T-helper 17 cell (primary cell): Measurements from ENCODE around the gene DIAPH3. TPM values are rescaled to one million over a fixed set of nuclear protein-coding genes. Genes with fewer than 3 reads are reported as not detected.

Experiments used
- ATAC-seq: fragments of 150-1000 bp; cut with Tn5 transposase; 2 replicates; pipeline ENCODE4 v1.10.0; 2021; ENCODE audit warnings: mild to moderate bottlenecking, moderate library complexity
- DNase-seq, 3 donors: peaks; one replicate each; pipeline versions ENCODE4 v3.0.0 to v3.0.0-alpha.2; 2020 to 2021
- H3K9me3 ChIP-seq: one replicate; pipeline ENCODE4 v1.7.0; 2013; ENCODE audit warnings: low read length, mild to moderate bottlenecking; ENCODE audit not compliant: control insufficient read depth, poor library complexity, severe bottlenecking
- H3K27ac Mint-ChIP-seq: one replicate; pipeline ENCODE4 v1.8.0; 2022; ENCODE audit warnings: mild to moderate bottlenecking, moderate library complexity, mixed read lengths
- H3K27me3 Mint-ChIP-seq: one replicate; pipeline ENCODE4 v1.8.0; 2022; ENCODE audit warnings: mixed read lengths
- H3K36me3 Mint-ChIP-seq: one replicate; pipeline ENCODE4 v1.8.0; 2022; ENCODE audit warnings: low read depth, mixed read lengths
- H3K4me1 Mint-ChIP-seq: one replicate; pipeline ENCODE4 v1.8.0; 2022; ENCODE audit warnings: mild to moderate bottlenecking, mixed read lengths
- H3K4me3 Mint-ChIP-seq: one replicate; pipeline ENCODE4 v1.8.0; 2022; ENCODE audit warnings: mild to moderate bottlenecking, moderate library complexity, mixed read lengths
- total RNA-seq, 4 donors: library from RNA in 2 of 4; stranded (reverse) in 2 of 4; gene quantifications; one replicate each; pipeline ENCODE4 v1.2.3 and lab custom pipeline; 2022 to 2026

DIAPH3 gene
- total RNA-seq, 2 donors from 2014 or later, result 0.42 TPM; not detected in 1

GRCh38 chr13:60170414-60170813 lies 6.7 kb upstream of the DIAPH3 start:
- Mint-ChIP-seq H3K36me3 (no peaks in the 10 kb centered on the region), H3K4me3 (no peak overlapping the region)

GRCh38 chr13:60169239-60170031 lies 5.7 kb upstream of the DIAPH3 start:
- Mint-ChIP-seq H3K27ac (no peak overlapping the region), H3K4me1 (peaks cover 10% of the 10 kb centered on the region), H3K36me3 (no peaks in the 10 kb centered on the region), H3K4me3 (no peak overlapping the region), H3K27me3 (peaks cover 31% of the 10 kb centered on the region)
- DNase-seq, result no peak
- no peaks in the 10 kb centered on the region for H3K9me3 ChIP-seq
- no peak for ATAC-seq

More at GRCh38 chr13:60170414-60170813, 6.7 kb upstream of the DIAPH3 start:
- Mint-ChIP-seq H3K4me1 (peaks cover under 1% of the 10 kb centered on the region), H3K27ac (no peak overlapping the region), H3K27me3 (peaks cover 34% of the 10 kb centered on the region)
- no peak for ATAC-seq
- DNase-seq, result no peak
- H3K9me3 ChIP-seq, result no peaks in the 10 kb centered on the region

- H3K9me3 ChIP-seq, result no peaks in the 10 kb centered on the region
- ATAC-seq (no peak), DNase-seq (no peak)
- Mint-ChIP-seq H3K27me3 (peaks cover 15% of the 10 kb centered on the region), H3K4me1 (peaks cover 18% of the 10 kb centered on the region), H3K36me3 (no peaks in the 10 kb centered on the region), H3K4me3 (no peak overlapping the region), H3K27ac (no peak overlapping the region)
Measured at GRCh38 chr13:60167121-60167520, 3.4 kb upstream of the DIAPH3 start.

GRCh38 chr13:60165391-60166099 lies 1.8 kb upstream of the DIAPH3 start:
- Mint-ChIP-seq H3K27ac (no peak overlapping the region), H3K36me3 (no peaks in the 10 kb centered on the region), H3K27me3 (peaks cover 17% of the 10 kb centered on the region), H3K4me1 (peaks cover 18% of the 10 kb centered on the region), H3K4me3 (no peak overlapping the region)
- no peaks in the 10 kb centered on the region for H3K9me3 ChIP-seq
- ATAC-seq, result no peak
- DNase-seq, result no peak

- no peaks in the 10 kb centered on the region for H3K9me3 ChIP-seq
- peak overlapping the region; percentile 94 for H3K4me3 Mint-ChIP-seq
- DNase-seq (peak in 1 of 3 donors; percentile 4), ATAC-seq (peak; percentile 19)
- H3K4me1 Mint-ChIP-seq, result peaks cover 18% of the 10 kb centered on the region
- H3K27ac Mint-ChIP-seq, result peak overlapping the region; percentile 94
- H3K36me3 Mint-ChIP-seq, result no peaks in the 10 kb centered on the region
- H3K27me3 Mint-ChIP-seq, result peaks cover 10% of the 10 kb centered on the region
Measured at GRCh38 chr13:60164234-60164889, 634 bp upstream of the DIAPH3 start.

GRCh38 chr13:60162096-60162495 lies 1.6 kb downstream of the DIAPH3 start:
- ATAC-seq (no peak), DNase-seq (no peak)
- H3K36me3 Mint-ChIP-seq, result no peaks in the 10 kb centered on the region
- no peak overlapping the region for H3K4me3 Mint-ChIP-seq
- no peak overlapping the region for H3K27ac Mint-ChIP-seq
- H3K4me1 Mint-ChIP-seq, result peaks cover 18% of the 10 kb centered on the region
- peaks cover 10% of the 10 kb centered on the region for H3K27me3 Mint-ChIP-seq
- no peaks in the 10 kb centered on the region for H3K9me3 ChIP-seq

- no peaks in the 10 kb centered on the region for H3K36me3 Mint-ChIP-seq
- ATAC-seq, result no peak
Measured at GRCh38 chr13:60158321-60158801, 5.4 kb downstream of the DIAPH3 start.

GRCh38 chr13:60155978-60156377 lies 7.8 kb downstream of the DIAPH3 start:
- H3K4me3 Mint-ChIP-seq, result no peak overlapping the region
- ATAC-seq, result peak; percentile 37
- peaks cover 4% of the 10 kb centered on the region for H3K27me3 Mint-ChIP-seq
- H3K4me1 Mint-ChIP-seq, result peaks cover 2% of the 10 kb centered on the region
- H3K9me3 ChIP-seq, result no peaks in the 10 kb centered on the region
- H3K27ac Mint-ChIP-seq, result no peak overlapping the region
- no peak for DNase-seq
- H3K36me3 Mint-ChIP-seq, result no peaks in the 10 kb centered on the region

More at GRCh38 chr13:60158321-60158801, 5.4 kb downstream of the DIAPH3 start:
- H3K9me3 ChIP-seq, result no peaks in the 10 kb centered on the region
- Mint-ChIP-seq H3K4me1 (peaks cover 2% of the 10 kb centered on the region), H3K4me3 (no peak overlapping the region), H3K27me3 (peaks cover 10% of the 10 kb centered on the region), H3K27ac (no peak overlapping the region)
- DNase-seq, result no peak

- Mint-ChIP-seq H3K36me3 (peaks cover 5% of the 10 kb centered on the region), H3K27me3 (no peaks in the 10 kb centered on the region), H3K4me3 (no peak overlapping the region), H3K27ac (no peak overlapping the region), H3K4me1 (peaks cover 5% of the 10 kb centered on the region)
- DNase-seq (no peak), ATAC-seq (no peak)
- no peaks in the 10 kb centered on the region for H3K9me3 ChIP-seq
Measured at GRCh38 chr13:60152904-60153303, 10.8 kb downstream of the DIAPH3 start.

GRCh38 chr13:60152114-60152513 lies 11.6 kb downstream of the DIAPH3 start:
- no peaks in the 10 kb centered on the region for H3K9me3 ChIP-seq
- no peak for ATAC-seq
- H3K4me3 Mint-ChIP-seq, result no peak overlapping the region
- H3K4me1 Mint-ChIP-seq, result peaks cover 5% of the 10 kb centered on the region
- no peak for DNase-seq
- H3K27me3 Mint-ChIP-seq, result no peaks in the 10 kb centered on the region
- no peak overlapping the region for H3K27ac Mint-ChIP-seq
- peaks cover 5% of the 10 kb centered on the region for H3K36me3 Mint-ChIP-seq

GRCh38 chr13:60150538-60150937 lies 13.2 kb downstream of the DIAPH3 start:
- H3K4me3 Mint-ChIP-seq, result no peak overlapping the region
- H3K9me3 ChIP-seq, result no peaks in the 10 kb centered on the region
- ATAC-seq (no peak), DNase-seq (no peak)
- H3K27me3 Mint-ChIP-seq, result no peaks in the 10 kb centered on the region
- peak overlapping the region; percentile 53 for H3K27ac Mint-ChIP-seq
- peaks cover 5% of the 10 kb centered on the region for H3K36me3 Mint-ChIP-seq
- H3K4me1 Mint-ChIP-seq, result peaks cover 3% of the 10 kb centered on the region

GRCh38 chr13:60148918-60149317 lies 14.8 kb downstream of the DIAPH3 start:
- no peak for ATAC-seq
- DNase-seq, result no peak
- no peak overlapping the region for H3K4me3 Mint-ChIP-seq
- peaks cover 3% of the 10 kb centered on the region for H3K4me1 Mint-ChIP-seq
- no peaks in the 10 kb centered on the region for H3K27me3 Mint-ChIP-seq
- no peak overlapping the region for H3K27ac Mint-ChIP-seq
- H3K36me3 Mint-ChIP-seq, result peaks cover 5% of the 10 kb centered on the region
- H3K9me3 ChIP-seq, result no peaks in the 10 kb centered on the region

GRCh38 chr13:60147361-60147760 lies 16.4 kb downstream of the DIAPH3 start:
- Mint-ChIP-seq H3K27me3 (no peaks in the 10 kb centered on the region), H3K36me3 (peaks cover 5% of the 10 kb centered on the region), H3K27ac (no peak overlapping the region), H3K4me1 (peaks cover 3% of the 10 kb centered on the region), H3K4me3 (no peak overlapping the region)
- ATAC-seq (no peak), DNase-seq (no peak)
- no peaks in the 10 kb centered on the region for H3K9me3 ChIP-seq
